Ovary (tissue), 3 donors: ENCODE data around the gene ANAPC10.

Experiments used
- CTCF ChIP-seq, 3 donors: fragments of 450-650 bp in 2 of 3; fragments of 200-600 bp in 1 of 3; IDR thresholded peaks; one replicate each; pipeline versions ENCODE4 v1.5.1 to v1.8.0; 2016 to 2022; ENCODE audit warnings: antibody characterized with exemption in 3 of 3, mild to moderate bottlenecking in 1 of 3
- EP300 ChIP-seq: sonication (generic); formaldehyde crosslinking; IDR thresholded peaks from one replicate; pipeline ENCODE4 v1.6.1; 2017; ENCODE audit warnings: antibody characterized with exemption
- donor health status: DM: no; HTN: no; CAD: no.

- no peak for TF ChIP-seq EP300
- no peak for TF ChIP-seq CTCF (IDR thresholded peaks at IDR 0.05)
These were observed 143.8 kb downstream of the ANAPC10 start for GRCh38 chr4:144954230-144954629.
